Natural killer cell (primary cell): ENCODE results near the gene DENND1B. TPM values are rescaled to one million over a fixed set of nuclear protein-coding genes. Genes with fewer than 3 reads are reported as not detected.

Experiments used
- ATAC-seq, 3 donors: fragments of 150-1000 bp in 2 of 3; fragments of 200-7000 bp in 1 of 3; cut with Tn5 transposase; 1 replicate in 1 of 3; 2 replicates in 2 of 3; pipeline ENCODE4 v1.10.0; 2021; ENCODE audit warnings: mild to moderate bottlenecking in 2 of 3, moderate library complexity in 2 of 3
- DNase-seq, 2 donors: peaks; one replicate each; pipeline versions ENCODE4 v3.0.0 to v3.0.0-alpha.2; 2013 to 2021; ENCODE audit warnings: mixed read lengths in 1 of 2
- H3K27ac ChIP-seq: one replicate; pipeline ENCODE4 v1.5.1; 2013; ENCODE audit warnings: mild to moderate bottlenecking, low read length
- H3K27me3 ChIP-seq: one replicate; pipeline ENCODE4 v1.6.1; 2013; ENCODE audit warnings: low read length; ENCODE audit not compliant: control insufficient read depth, insufficient read depth
- H3K36me3 ChIP-seq: one replicate; pipeline ENCODE4 v1.6.1; 2013; ENCODE audit warnings: low read length; ENCODE audit not compliant: control insufficient read depth, insufficient read depth
- H3K4me1 ChIP-seq: one replicate; pipeline ENCODE4 v1.6.1; 2013; ENCODE audit warnings: low read length; ENCODE audit not compliant: control insufficient read depth, insufficient read depth
- H3K4me3 ChIP-seq: one replicate; pipeline ENCODE4 v1.5.1; 2013; ENCODE audit warnings: low read length
- H3K9me3 ChIP-seq: one replicate; pipeline ENCODE4 v1.6.1; 2013; ENCODE audit warnings: low read length; ENCODE audit not compliant: control insufficient read depth, insufficient read depth
- H3K27ac Mint-ChIP-seq, 2 donors: one replicate each; pipeline ENCODE4 v1.8.0; 2022; ENCODE audit warnings: mild to moderate bottlenecking in 2 of 2, mixed read lengths in 2 of 2, moderate library complexity in 1 of 2
- H3K27me3 Mint-ChIP-seq, 2 donors: one replicate each; pipeline ENCODE4 v1.8.0; 2022; ENCODE audit warnings: low read depth in 2 of 2, mixed read lengths in 2 of 2
- H3K36me3 Mint-ChIP-seq: one replicate; pipeline ENCODE4 v1.8.0; 2022; ENCODE audit warnings: mixed read lengths
- H3K4me1 Mint-ChIP-seq, 2 donors: one replicate each; pipeline ENCODE4 v1.8.0; 2022; ENCODE audit warnings: mixed read lengths in 2 of 2
- H3K4me3 Mint-ChIP-seq: one replicate; pipeline ENCODE4 v1.8.0; 2022; ENCODE audit warnings: mild to moderate bottlenecking, moderate library complexity, mixed read lengths
- H3K9me3 Mint-ChIP-seq, 2 donors: one replicate each; pipeline ENCODE4 v1.8.0; 2022; ENCODE audit warnings: mixed read lengths in 2 of 2
- CTCF ChIP-seq: fragments of 200-600 bp; IDR thresholded peaks from one replicate; pipeline ENCODE4 v1.8.0; 2022; ENCODE audit warnings: antibody characterized with exemption
- WGBS: methylation state at CpG from one replicate; pipeline ENCODE4 v1.1.7; 2013; ENCODE audit warnings: missing lambda C conversion rate; ENCODE audit not compliant: insufficient coverage; 5-methylcytosine and 5-hydroxymethylcytosine counted together
- intact Hi-C: fragments of 100-400 bp; cut with micrococcal nuclease; formaldehyde crosslinking; loops from one replicate; pipeline ENCODE4 v1.14.2; 2022
- total RNA-seq, 4 donors: library from RNA; stranded (reverse); fragments of 120-200 nt in 1 of 4; gene quantifications; one replicate each; pipeline versions ENCODE4 v1.2.3 to v1.2.4, GENCODE V29; 2013 to 2022

DENND1B gene
- total RNA-seq, 3 donors from 2014 or later (not counting 1 experiment from before 2014, with no cell fraction given): 35.4 to 62.5 (median 37.5) TPM

- Histone ChIP-seq H3K4me1 (no peaks in the 10 kb centered on the region), H3K36me3 (no peaks in the 10 kb centered on the region), H3K27ac (no peak overlapping the region), H3K9me3 (no peaks in the 10 kb centered on the region), H3K27me3 (no peaks in the 10 kb centered on the region), H3K4me3 (no peak overlapping the region)
- Mint-ChIP-seq H3K4me1 (peaks cover 8 to 12% of the 10 kb centered on the region in 2 donors), H3K4me3 (no peak overlapping the region), H3K27me3 (no peaks in the 10 kb centered on the region), H3K9me3 (no peaks in the 10 kb centered on the region), H3K27ac (no peak overlapping the region), H3K36me3 (no peaks in the 10 kb centered on the region)
- intact Hi-C loops: no loop called here
- 100% methylated on average over 1 of the region's 1 CpG for WGBS
- TF ChIP-seq CTCF: no peak
- DNase-seq (no peak), ATAC-seq (no peak)
Observed at GRCh38 chr1:197671140-197671539, 104.1 kb downstream of the DENND1B start.

GRCh38 chr1:197666769-197667285 lies 108.5 kb downstream of the DENND1B start:
- H3K27me3 Mint-ChIP-seq: no peaks in the 10 kb centered on the region
- no peaks in the 10 kb centered on the region for H3K27me3 ChIP-seq

GRCh38 chr1:197664391-197664790 lies 110.9 kb downstream of the DENND1B start:
- 86% methylated on average over 1 of the region's 1 CpG for WGBS
- Histone ChIP-seq H3K4me1 (no peaks in the 10 kb centered on the region), H3K9me3 (no peaks in the 10 kb centered on the region), H3K4me3 (no peak overlapping the region), H3K27ac (no peak overlapping the region), H3K36me3 (no peaks in the 10 kb centered on the region), H3K27me3 (no peaks in the 10 kb centered on the region)
- DNase-seq (no peak), ATAC-seq (no peak)
- Mint-ChIP-seq H3K27ac (no peak overlapping the region), H3K4me3 (no peak overlapping the region), H3K27me3 (no peaks in the 10 kb centered on the region), H3K36me3 (no peaks in the 10 kb centered on the region), H3K9me3 (no peaks in the 10 kb centered on the region), H3K4me1 (peaks cover 5 to 10% of the 10 kb centered on the region in 2 donors)
- intact Hi-C loops: no loop called here
- TF ChIP-seq CTCF: no peak

More at GRCh38 chr1:197666769-197667285, 108.5 kb downstream of the DENND1B start:
- WGBS: 97% methylated on average over 8 of the region's 11 CpGs
- ATAC-seq: no peak
- no peak overlapping the region for H3K4me3 Mint-ChIP-seq
- no peak for TF ChIP-seq CTCF
- H3K27ac Mint-ChIP-seq: no peak overlapping the region
- Histone ChIP-seq H3K4me3 (no peak overlapping the region), H3K27ac (no peak overlapping the region), H3K4me1 (no peaks in the 10 kb centered on the region), H3K9me3 (no peaks in the 10 kb centered on the region), H3K36me3 (no peaks in the 10 kb centered on the region)
- no peaks in the 10 kb centered on the region for H3K36me3 Mint-ChIP-seq
- peaks cover 0 to 10% of the 10 kb centered on the region in 2 donors for H3K4me1 Mint-ChIP-seq
- DNase-seq: no peak
- intact Hi-C loops: no loop called here
- no peaks in the 10 kb centered on the region for H3K9me3 Mint-ChIP-seq
